Adipose tissue (tissue), 3 donors: ENCODE results near the gene KIF6. TPM values are rescaled to one million over a fixed set of nuclear protein-coding genes. Genes with fewer than 3 reads are reported as not detected.

ENCODE experiments used
- H3K27ac ChIP-seq: one replicate; pipeline ENCODE4 v1.5.1; 2013; ENCODE audit warnings: low read depth, low read length
- WGBS, 3 donors: extraction: QIAGEN DNeasy Blood & Tissue Kit; methylation state at CpG; one replicate each; pipeline ENCODE4 v1.1.7; 2013; 5-methylcytosine and 5-hydroxymethylcytosine counted together
- polyA plus RNA-seq, 3 donors: library from polyadenylated mRNA; stranded (reverse); fragments of 200-250 nt; gene quantifications; one replicate each; pipeline ENCODE4 v1.2.3, GENCODE V29; 2013
- donor health status: healthy with polysubstance abuse.
- donor health status: Bipolar disorder and iron deficiency.
- donor health status: healthy.

KIF6 gene
- polyA plus RNA-seq, 3 donors: 0.10 to 0.31 TPM; not detected in 1

DNA sequence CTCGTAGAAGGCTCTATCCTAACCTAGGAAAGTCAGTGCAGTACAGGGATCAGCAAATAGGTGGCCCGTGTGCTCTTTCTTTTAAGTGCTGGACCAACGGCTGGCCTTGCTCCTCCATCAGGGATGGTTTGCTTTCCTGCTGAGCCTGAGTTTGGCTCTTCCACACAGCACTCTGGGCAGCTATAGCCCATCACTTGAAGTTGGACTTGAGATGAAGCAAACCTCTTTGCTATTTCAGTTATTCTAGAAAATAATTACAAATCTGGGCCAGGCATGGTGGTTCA is 335.8 kb downstream of the KIF6 start:
- H3K27ac ChIP-seq: no peak overlapping the region
- WGBS, 3 donors: 64 to 68% (median 66%) methylated on average over 3 of the region's 3 CpGs

DNA sequence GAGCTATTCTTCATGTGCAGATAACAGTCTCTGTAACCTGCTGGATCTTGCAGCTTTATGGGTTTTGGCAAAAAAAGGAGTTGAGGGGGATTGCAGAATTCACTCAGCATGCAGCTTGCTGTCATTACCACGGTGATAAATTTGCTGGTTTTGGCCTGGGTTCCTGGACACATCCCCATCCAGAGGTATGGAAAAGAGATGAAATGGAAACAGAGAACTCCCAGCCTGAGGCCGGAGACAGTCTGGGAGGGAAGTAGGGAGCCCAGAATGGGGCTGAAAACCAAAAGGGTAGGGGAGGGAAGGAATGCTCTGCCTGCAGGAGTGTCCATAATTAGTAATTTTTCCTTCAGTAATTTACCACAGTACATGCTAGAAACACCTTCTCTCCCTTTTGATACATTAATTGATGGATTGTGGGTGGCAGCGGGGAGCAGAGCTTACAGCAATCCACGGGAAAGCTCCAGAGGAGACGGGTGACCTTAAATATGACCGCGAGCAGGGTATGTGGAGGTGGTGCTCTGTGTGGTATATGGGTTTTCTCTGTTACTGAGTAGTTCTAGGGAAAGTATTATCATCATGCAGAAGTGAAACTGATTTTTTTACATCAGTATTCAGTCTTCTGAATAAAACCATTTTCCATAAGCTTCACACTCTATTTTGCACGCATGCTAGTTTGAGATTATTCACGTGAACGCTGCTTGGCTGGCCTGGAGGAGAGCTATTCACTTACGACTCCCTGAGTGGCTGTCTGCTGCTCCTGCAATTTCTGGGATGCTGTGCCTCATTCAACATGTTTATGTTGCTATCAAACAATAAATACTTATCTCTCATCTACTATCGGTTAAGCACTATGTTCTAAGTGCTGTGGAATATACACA is 336.4 kb downstream of the KIF6 start:
- no peak overlapping the region for H3K27ac ChIP-seq
- 71 to 81% (median 74%) methylated on average over 12 of the region's 12 CpGs for WGBS, 3 donors

DNA sequence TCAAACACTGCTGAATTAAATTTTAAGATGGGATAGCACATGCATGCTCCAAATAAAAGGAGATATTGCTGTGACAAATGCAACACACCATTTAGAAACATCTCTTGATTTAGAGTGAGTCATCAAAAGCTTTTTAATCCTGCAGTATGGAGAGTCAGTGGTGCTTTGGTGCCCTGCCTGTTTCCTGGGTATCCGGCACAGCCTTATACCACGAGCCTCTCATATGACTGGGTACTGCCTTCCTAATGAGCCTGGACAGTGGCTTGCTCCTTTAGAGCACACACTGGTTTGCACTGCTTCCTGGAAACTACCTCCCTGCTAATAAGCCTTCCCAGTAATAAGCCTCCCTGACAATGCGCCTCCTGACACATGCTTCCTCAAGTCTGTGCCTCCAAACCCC is 337.4 kb downstream of the KIF6 start:
- WGBS, 3 donors: 84 to 93% (median 89%) methylated on average over 3 of the region's 3 CpGs
- H3K27ac ChIP-seq: no peak overlapping the region

DNA sequence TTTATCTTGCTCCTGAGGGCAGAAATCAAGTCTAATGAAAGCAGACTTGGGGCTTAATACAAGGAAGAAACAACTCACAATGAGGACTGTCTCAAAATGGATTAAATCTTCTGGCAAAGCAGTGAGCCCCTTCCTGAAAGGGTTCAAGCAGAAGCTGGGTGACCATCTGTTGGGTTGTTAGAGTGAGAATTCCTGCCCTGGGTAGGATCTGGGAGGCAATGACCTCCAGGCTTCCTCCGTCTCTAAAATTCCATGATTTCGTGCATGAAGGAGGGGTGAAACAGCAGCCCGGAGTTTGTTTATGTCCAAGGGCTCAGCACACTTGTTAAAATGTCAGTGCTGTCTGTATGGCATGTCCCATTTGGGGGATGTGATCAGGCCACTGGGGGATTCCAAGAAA is 338.7 kb downstream of the KIF6 start:
- 71 to 93% (median 71%) methylated on average over 3 of the region's 3 CpGs for WGBS, 3 donors
- no peak overlapping the region for H3K27ac ChIP-seq

DNA sequence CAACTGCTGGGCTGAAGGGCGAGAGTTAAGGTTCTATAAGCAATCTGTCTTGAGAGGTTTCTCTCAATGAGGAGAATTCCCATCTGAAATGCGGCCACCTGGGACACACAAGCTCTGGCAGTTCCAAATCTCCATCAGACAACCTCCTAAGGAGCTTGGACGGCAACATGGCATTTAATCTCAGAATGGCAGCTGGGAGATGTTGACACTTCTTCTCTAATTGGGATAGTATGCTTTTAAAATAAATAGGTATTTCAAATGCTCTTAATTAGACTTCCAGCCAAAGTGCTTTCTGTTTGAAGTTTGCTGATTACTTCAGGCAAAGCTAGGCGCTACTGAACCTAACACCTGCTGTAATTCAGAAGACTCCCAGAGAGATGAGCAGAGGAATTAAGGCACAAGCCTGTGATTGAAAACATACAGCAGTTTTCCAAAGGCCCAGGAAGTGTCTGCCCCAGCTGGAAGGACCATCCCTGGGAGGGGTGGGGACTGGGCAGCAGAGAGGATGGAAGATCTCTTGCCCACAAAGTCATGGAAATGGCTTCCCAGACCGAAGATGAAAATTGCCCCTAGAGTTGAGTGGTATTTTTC is 343.6 kb downstream of the KIF6 start:
- WGBS, 3 donors: 62 to 86% (median 84%) methylated on average over 5 of the region's 5 CpGs
- no peak overlapping the region for H3K27ac ChIP-seq

DNA sequence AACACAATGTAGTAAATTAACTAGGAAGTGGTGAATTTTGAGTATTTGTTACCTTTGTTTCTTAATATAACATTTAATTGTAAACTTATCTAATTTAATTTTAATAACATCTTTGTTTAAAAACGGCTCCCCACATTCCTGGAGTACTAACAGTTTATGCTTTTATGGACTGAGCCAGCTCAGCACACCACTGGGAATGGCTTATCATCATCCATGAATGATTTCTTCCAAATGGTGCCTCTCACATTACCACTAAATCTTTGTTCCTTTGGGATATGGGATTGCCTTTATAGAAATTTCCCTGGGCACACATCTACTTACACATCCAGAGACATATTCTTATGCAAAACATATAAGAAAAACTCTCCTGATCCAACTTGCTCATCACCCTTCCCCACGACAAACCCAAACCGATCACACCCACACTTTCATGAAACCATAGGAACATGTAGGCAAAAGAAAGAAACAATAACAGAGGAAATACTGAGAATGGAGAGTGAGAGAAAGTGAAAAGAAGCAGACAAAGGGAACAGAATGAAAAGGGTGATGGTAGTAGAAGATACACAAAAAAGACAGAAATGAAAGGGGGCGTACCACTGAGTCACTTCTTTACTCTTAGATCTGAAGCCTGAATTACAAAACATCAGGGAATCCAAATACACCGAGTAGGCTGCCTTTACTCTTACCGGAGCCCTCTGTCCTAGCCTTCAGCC is 344.2 kb downstream of the KIF6 start:
- H3K27ac ChIP-seq: no peak overlapping the region
- WGBS, 3 donors: 81 to 85% (median 83%) methylated on average over 6 of the region's 6 CpGs

DNA sequence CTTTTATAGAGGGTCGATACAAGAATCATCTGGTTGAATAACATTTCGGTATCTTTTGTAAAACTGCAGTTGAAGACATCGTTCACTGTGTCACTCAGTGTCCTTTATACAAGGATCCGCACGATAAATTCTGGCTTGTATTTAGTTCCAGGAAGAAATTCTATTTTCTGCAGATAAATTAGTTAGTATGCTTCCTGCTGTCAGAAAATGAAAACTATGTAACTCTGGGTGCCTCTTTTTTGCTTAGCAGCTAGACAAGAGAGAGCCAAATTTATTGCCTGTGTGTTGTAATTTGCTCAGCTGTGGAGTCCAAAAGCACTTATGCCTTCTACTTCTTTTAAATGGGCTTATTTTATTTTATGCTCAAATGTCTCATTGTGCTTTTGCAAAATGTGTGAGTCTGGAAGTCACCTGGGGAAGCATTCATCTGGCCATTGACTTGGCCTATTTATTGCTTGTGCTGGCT is 346.2 kb downstream of the KIF6 start:
- 35 to 80% (median 67%) methylated on average over 5 of the region's 5 CpGs for WGBS, 3 donors
- H3K27ac ChIP-seq: no peak overlapping the region

DNA sequence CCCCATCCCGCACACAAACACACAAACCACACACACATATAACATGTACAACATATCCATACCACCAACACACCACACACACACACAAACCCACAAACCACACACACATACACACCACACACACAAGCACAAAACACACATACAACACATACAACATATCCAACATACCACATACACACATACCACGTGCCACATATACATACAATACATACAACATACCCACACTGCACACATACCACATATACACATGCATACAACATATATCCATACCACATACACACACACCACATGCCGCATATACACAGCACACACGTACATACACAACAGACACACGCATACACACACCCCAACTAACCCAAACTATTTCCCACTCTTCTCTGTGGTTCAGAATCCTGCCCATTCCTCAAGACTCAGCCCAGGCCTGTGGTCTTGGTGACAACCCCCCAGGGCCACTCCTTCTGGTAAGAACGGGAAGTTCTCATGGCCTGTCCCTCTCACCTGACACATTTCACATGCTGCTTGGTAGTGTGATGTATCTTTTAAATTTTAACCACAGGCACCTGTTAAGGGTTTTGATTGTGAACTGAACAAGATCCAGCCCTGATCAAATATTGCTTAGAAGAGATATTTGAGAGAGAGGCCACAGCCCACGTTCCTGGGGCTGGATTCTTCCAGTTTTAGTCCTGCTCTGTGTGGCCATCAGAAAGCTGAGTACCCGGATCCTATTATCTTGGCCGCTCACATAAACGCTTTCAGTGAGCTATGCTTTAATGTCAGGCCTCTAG is 346.8 kb downstream of the KIF6 start:
- 40 to 84% (median 79%) methylated on average over 10 of the region's 10 CpGs for WGBS, 3 donors
- H3K27ac ChIP-seq: no peak overlapping the region

DNA sequence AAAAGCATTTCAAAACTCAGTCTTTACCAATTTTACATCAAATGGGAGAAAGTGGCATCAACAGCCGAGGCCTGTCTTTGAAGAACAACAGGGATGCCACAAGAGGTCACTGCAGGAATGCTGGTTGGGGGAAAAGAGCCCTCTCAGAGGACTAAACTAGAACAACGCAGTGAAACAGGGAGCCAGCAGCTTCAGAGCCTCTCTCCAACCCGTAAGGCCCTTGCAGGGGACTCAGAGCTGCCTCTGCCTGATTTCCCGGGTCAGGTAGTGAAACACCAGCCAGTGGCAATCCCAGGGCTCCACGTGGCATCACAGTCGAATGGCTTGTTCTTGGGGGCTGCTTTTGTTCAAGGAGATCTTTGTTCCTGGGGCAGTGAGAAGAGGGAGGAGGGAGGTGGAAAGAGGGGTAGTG is 347.7 kb downstream of the KIF6 start:
- 10 to 20% (median 18%) methylated on average over 6 of the region's 6 CpGs for whole genome bisulfite sequencing, 3 donors
- H3K27ac ChIP-seq: no peak overlapping the region

DNA sequence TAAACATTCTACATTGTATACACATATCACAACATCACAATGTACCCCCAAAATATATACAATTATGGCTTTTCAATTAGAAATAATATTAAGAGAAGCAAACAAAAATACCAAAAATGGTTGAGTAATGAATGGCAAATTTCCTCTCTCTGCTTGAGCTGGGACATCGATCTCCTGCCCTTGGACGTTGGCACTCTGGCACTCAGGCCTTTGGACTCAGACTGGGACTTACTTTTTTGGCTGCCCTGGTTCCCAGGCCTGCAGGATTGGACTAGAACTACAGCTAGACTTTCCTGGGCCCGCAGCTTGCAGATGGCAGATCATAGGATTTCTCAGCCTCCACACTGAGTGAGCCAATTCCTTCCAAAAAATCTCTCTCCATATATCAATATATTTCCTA is 349.8 kb downstream of the KIF6 start:
- 46 to 68% (median 64%) methylated on average over 3 of the region's 3 CpGs for WGBS, 3 donors
- H3K27ac ChIP-seq: no peak overlapping the region

DNA sequence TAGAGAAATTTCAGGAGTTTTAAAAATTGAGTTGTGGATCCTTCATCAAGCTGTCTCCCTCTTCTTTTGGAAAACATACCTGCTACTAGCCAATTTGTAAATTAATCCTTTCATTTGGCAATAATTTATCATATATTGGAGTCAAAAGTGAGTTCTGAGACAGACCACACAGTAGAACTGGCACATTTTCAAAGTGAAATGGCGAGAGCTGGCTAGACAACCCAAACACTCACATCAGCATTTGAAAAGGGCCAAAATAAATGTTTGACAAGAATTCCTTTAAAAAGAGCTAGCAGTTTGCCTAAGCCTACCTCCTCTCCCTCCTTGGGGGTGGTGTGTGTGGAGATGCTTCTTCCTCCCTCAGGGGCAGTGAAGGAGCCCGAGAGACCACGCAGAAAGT is 354.8 kb downstream of the KIF6 start:
- 72 to 77% (median 73%) methylated on average over 3 of the region's 3 CpGs for WGBS, 3 donors
- no peak overlapping the region for H3K27ac ChIP-seq

DNA sequence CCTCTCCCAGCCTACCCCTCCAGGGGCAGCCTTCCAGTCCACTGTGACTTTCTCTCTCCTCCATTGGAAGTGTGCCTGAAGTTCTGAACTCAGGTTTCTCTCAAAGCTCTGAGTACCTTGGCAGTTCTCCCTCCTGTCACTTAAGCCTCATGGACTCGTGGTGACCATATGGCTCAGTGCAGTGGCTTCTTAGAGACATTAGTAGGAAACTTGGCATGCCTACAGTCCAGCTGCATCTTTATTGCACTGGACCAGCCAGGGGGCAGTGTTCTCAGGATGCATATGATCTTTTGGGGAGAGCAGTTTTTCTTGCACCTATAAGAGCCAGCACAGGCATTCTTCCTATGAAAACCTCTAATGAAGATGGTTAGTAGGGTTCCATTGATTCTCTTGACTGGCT is 355.2 kb downstream of the KIF6 start:
- no peak overlapping the region for H3K27ac ChIP-seq
- WGBS, 3 donors: 20 to 67% (median 58%) methylated on average over 1 of the region's 1 CpG

DNA sequence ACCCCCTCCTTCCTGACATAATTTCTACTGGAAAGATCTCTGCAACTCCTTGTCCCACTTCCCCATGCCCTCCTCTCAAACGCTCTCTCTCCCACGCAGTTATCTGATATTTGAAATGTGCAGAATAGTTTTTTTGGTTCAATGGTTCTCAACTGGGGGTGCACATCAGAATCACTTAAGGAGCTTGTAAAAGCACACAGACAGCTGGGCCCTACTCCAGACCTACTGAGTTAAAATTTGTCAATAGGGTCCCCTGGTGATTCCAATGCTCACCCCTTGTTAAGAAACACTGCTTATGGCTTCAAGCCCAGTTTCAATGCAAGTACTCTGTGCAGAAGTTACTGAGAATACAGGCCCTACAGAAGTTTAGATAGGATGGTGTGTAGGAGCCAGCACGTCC is 357.5 kb downstream of the KIF6 start:
- H3K27ac ChIP-seq: no peak overlapping the region
- WGBS, 3 donors: 71 to 89% (median 80%) methylated on average over 3 of the region's 3 CpGs

DNA sequence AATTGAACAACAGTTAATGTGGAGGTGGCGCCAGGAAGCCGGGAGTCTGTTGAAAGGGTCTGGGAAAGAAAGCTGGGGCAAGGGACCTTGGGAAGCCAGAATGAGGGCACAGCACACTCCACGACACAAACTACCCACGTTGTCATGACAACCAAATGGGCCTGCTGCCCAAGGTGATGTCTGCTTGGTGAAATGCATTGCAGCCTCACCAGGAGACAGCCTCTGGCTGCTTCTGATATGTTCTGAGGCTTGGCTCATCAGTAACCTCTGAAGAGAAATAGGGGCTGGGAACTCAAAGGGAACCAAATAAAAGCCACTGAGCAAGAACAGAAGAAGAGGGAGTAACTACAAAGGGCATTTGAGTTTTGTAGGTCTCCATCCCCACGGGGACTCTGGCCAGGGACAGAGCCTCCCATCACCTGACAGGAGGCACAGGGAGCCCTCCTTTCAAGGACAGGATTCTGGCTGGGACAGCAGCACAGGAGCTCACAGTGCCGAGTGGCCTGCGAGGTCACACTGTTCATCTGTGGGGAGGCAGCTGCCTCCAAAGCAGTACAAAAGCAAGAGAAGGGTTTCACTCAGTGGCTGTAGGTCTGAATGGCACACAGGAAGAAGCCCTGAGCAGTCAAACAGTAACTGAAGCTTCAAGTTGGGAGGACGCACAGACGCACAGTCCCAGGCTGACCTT is 358.1 kb downstream of the KIF6 start:
- H3K27ac ChIP-seq: no peak overlapping the region
- WGBS, 3 donors: 66 to 79% (median 69%) methylated on average over 9 of the region's 9 CpGs

DNA sequence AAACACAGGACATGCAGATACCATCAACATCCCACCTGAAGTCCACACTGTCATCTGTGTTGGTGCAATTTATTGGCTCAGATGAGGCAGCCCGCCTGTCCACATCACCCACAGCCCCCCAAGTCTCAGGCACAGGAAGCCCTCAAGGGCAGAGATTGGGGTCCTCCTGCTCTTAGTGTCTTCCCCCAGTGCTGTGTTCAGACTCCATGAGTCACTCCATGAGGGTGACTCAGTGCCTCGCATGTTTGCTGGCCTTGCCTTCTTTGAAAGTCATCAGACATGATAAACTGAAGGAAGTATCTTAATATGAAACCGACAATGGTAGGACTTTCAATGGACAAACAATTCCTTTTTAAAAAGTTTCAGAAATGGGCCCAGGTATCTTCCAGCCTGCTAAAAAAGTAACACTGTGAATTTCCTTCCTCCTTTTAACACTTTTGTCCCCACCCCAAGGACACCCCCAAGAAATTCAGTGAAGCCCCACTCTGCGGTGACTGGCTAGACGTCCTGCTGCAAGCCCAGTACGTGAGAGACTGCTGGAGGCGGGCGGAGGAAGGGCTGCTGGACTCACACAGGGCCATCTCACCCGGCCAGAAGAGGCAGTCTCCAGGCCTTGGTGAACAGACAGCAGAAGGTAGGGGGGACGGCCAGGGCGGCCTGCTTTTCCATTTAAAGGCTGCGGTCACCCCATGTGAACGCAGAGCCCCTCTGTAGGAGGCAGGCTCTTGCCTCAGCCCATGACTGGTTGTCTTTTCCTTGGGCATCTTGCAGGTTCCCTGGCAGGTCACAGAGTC is 359.7 kb downstream of the KIF6 start:
- 88 to 93% (median 88%) methylated on average over 13 of the region's 13 CpGs for WGBS, 3 donors

DNA sequence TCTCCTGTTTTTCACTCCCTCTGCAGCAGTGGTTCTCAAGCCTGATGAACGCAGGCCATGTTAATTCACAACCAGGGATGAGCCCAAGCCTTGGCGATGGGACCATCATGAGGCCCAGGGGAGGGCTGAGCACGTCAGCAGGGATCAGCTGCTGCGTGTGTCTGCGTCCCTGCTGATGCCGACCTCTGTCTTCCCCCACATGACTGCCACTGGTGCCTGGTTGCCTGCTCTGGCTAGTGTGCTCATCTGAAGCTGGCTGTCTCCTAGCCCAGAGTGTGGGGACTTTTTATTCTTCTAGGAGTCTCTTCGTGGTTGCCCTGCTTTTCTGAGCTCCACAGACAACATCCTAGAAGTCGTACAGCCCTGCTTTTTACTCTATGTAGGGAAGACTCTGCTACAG is 361.9 kb downstream of the KIF6 start:
- H3K27ac ChIP-seq: no peak overlapping the region
- 80 to 92% (median 87%) methylated on average over 8 of the region's 8 CpGs for WGBS, 3 donors

More for the DNA sequence above, 359.7 kb downstream of the KIF6 start:
- no peak overlapping the region for H3K27ac ChIP-seq

DNA sequence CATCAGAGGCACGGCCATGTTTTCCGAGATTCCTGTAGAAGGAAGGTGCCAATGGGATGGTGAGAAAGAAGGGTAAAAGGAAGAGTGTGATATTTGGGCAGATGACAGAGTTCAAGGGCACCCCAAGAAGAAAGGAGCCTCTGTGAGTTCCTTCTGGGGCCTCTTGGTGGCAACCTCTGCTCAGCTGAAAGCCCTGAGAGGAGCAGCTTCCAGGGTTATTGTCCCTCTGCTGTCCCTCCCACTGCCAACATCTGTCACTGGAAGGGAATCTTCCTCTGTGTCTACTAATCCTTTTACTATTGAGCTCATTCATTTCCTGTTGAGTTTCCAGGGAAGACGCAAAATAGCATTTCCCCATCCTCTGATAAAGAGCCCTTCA is 362.7 kb downstream of the KIF6 start:
- 30 to 47% (median 31%) methylated on average over 3 of the region's 3 CpGs for WGBS, 3 donors
- H3K27ac ChIP-seq: no peak overlapping the region
